Stomach (tissue), 4 donors: ENCODE data around the gene LCN1.

ENCODE experiments used
- POLR2A ChIP-seq, 4 donors: fragments of 450-650 bp; IDR thresholded peaks; one replicate each; pipeline ENCODE4 v1.6.1; 2016; ENCODE audit warnings: antibody characterized with exemption in 4 of 4, control low read depth in 2 of 4, mild to moderate bottlenecking in 1 of 4, moderate library complexity in 1 of 4
- POLR2AphosphoS5 ChIP-seq, 3 donors: sonication (generic); formaldehyde crosslinking; IDR thresholded peaks; one replicate each; pipeline ENCODE4 v1.6.1; 2016; ENCODE audit warnings: antibody characterized with exemption in 3 of 3

DNA sequence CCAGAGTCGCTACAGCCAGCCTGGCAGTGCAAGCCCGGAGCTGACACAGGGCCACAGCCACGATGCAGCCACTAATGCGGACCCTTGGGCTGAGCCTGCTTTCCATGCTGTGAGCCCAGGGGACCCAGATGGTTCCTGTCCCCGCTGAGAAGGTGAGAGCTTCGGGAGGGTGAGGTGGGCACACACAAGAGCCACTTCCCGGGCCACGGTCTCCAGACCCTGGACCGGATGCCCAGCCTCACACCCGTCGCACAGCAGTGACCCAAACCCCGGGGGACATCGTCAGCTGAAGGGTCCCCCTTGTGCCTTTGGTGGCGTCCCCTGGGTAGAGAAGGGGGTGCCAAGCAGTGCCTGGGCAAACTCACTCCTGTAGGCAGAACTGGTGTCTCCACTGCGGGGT, 53.7 kb downstream of the LCN1 start:
- TF ChIP-seq POLR2AphosphoS5 (IDR thresholded peaks at IDR 0.05) (no peak), POLR2A (IDR thresholded peaks at IDR 0.05) (no peak)
